ENCODE measurements around the gene FHAD1. TPM values are rescaled to one million over a fixed set of nuclear protein-coding genes. Genes with fewer than 3 reads are reported as not detected.

The FHAD1 gene
- total RNA-seq, 2 experiments from 2014 or later, result not detected

- H3K27me3 Mint-ChIP-seq, result peaks cover 4% of the 10 kb centered on the region
- no peak for DNase-seq
- H3K4me1 Mint-ChIP-seq (ENCODE audit: low read depth), result peaks cover 5% of the 10 kb centered on the region
- Histone ChIP-seq H3K36me3 (ENCODE audit: insufficient read depth, low read length) (no peaks in the 10 kb centered on the region), H3K27me3 (ENCODE audit: control insufficient read depth in 1 of 2, insufficient read depth in 2 of 2, low read length in 2 of 2) (no peaks in the 10 kb centered on the region), H3K9me3 (ENCODE audit: control insufficient read depth in 1 of 2, insufficient read depth in 1 of 2, low read length in 2 of 2) (no peaks in the 10 kb centered on the region), H3K27ac (ENCODE audit: low read depth in 1 of 2, low read length in 2 of 2) (no peak overlapping the region), H3K4me3 (ENCODE audit: low read length) (no peak overlapping the region), H3K4me1 (ENCODE audit: insufficient read depth, low read length) (peaks cover 15% of the 10 kb centered on the region)
- no peak overlapping the region for H3K4me3 Mint-ChIP-seq
- TF ChIP-seq, protein P1, sequence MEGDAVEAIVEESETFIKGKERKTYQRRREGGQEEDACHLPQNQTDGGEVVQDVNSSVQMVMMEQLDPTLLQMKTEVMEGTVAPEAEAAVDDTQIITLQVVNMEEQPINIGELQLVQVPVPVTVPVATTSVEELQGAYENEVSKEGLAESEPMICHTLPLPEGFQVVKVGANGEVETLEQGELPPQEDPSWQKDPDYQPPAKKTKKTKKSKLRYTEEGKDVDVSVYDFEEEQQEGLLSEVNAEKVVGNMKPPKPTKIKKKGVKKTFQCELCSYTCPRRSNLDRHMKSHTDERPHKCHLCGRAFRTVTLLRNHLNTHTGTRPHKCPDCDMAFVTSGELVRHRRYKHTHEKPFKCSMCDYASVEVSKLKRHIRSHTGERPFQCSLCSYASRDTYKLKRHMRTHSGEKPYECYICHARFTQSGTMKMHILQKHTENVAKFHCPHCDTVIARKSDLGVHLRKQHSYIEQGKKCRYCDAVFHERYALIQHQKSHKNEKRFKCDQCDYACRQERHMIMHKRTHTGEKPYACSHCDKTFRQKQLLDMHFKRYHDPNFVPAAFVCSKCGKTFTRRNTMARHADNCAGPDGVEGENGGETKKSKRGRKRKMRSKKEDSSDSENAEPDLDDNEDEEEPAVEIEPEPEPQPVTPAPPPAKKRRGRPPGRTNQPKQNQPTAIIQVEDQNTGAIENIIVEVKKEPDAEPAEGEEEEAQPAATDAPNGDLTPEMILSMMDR (IDR thresholded peaks at IDR 0.05), result no peak
- ATAC-seq (ENCODE audit: poor library complexity), result no peak
- no peaks in the 10 kb centered on the region for H3K9me3 Mint-ChIP-seq
- H3K27ac Mint-ChIP-seq, result no peak overlapping the region
- ChIA-PET POLR2A (no interaction called here), CTCF (no interaction called here)
- H3K36me3 Mint-ChIP-seq (ENCODE audit: low read depth), result no peaks in the 10 kb centered on the region
- intact Hi-C loops (cut with DNase I, micrococcal nuclease), result no loop called here
Observed at GRCh38 chr1:15355968-15356625, 109.1 kb downstream of the FHAD1 start.

DNA sequence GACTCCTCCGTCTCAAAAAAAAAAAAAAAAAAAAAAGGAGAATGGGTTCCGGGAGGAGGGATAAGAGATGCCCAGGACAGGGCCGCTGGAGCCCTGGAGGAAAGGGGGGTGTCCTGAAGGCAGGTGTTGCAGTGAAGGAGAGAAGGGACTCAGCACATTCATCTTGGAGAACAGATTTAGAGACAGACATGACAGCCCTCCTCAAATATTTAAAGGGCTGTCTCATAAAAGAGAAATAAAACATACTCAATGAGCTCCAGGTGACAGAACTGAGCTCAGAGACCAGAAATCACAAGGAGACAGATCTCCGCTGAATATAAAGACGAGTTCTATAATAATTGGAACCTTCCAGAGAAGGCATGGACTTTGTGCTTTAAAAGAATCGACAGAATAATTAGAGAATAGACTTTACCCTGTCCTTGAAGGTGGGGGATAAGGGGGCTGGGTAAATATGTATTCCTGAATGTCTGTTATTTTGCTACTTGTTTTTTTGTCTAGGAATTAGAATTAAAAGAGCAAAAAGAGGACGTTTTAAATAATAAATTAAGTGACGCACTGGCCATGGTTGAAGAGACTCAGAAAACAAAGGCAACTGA lies 110.7 kb downstream of the FHAD1 start:
- Mint-ChIP-seq H3K9me3 (no peaks in the 10 kb centered on the region), H3K27ac (no peak overlapping the region), H3K4me3 (no peak overlapping the region), H3K4me1 (ENCODE audit: low read depth) (no peaks in the 10 kb centered on the region), H3K27me3 (no peaks in the 10 kb centered on the region), H3K36me3 (ENCODE audit: low read depth) (no peaks in the 10 kb centered on the region)
- CTCF ChIA-PET, result no interaction called here
- peaks cover 2% of the 10 kb centered on the region for H3K4me1 ChIP-seq (ENCODE audit: insufficient read depth, low read length)
- DNase-seq, result no peak
- H3K9me3 ChIP-seq (ENCODE audit: control insufficient read depth in 1 of 2, insufficient read depth in 1 of 2, low read length in 2 of 2), result no peaks in the 10 kb centered on the region
- no peak for ATAC-seq (ENCODE audit: poor library complexity)
- POLR2A ChIA-PET, result no interaction called here
- intact Hi-C loops (cut with DNase I, micrococcal nuclease), result no loop called here
- H3K36me3 ChIP-seq (ENCODE audit: insufficient read depth, low read length), result no peaks in the 10 kb centered on the region
- no peaks in the 10 kb centered on the region for H3K27me3 ChIP-seq (ENCODE audit: control insufficient read depth in 1 of 2, insufficient read depth in 2 of 2, low read length in 2 of 2)
- TF ChIP-seq, protein P1 (IDR thresholded peaks at IDR 0.05), result no peak
- H3K4me3 ChIP-seq (ENCODE audit: low read length), result no peak overlapping the region
- H3K27ac ChIP-seq (ENCODE audit: low read depth in 1 of 2, low read length in 2 of 2), result no peak overlapping the region

- no peak overlapping the region for H3K27ac Mint-ChIP-seq
- DNase-seq (no peak), ATAC-seq (ENCODE audit: poor library complexity) (no peak)
- no peak overlapping the region for H3K27ac ChIP-seq (ENCODE audit: low read depth in 1 of 2, low read length in 2 of 2)
- H3K36me3 ChIP-seq (ENCODE audit: insufficient read depth, low read length), result no peaks in the 10 kb centered on the region
- H3K4me1 ChIP-seq (ENCODE audit: insufficient read depth, low read length), result no peaks in the 10 kb centered on the region
- H3K4me3 Mint-ChIP-seq, result no peak overlapping the region
- ChIA-PET POLR2A (no interaction called here), CTCF (no interaction called here)
- H3K36me3 Mint-ChIP-seq (ENCODE audit: low read depth), result no peaks in the 10 kb centered on the region
- H3K27me3 ChIP-seq (ENCODE audit: control insufficient read depth in 1 of 2, insufficient read depth in 2 of 2, low read length in 2 of 2), result no peaks in the 10 kb centered on the region
- no peaks in the 10 kb centered on the region for H3K9me3 ChIP-seq (ENCODE audit: control insufficient read depth in 1 of 2, insufficient read depth in 1 of 2, low read length in 2 of 2)
- no peaks in the 10 kb centered on the region for H3K9me3 Mint-ChIP-seq
- H3K27me3 Mint-ChIP-seq, result no peaks in the 10 kb centered on the region
- H3K4me1 Mint-ChIP-seq (ENCODE audit: low read depth), result no peaks in the 10 kb centered on the region
- intact Hi-C loops (cut with DNase I, micrococcal nuclease), result no loop called here
- no peak overlapping the region for H3K4me3 ChIP-seq (ENCODE audit: low read length)
- TF ChIP-seq, protein P1 (IDR thresholded peaks at IDR 0.05), result no peak
Observed at GRCh38 chr1:15358565-15359133, 111.6 kb downstream of the FHAD1 start.

Data from CD4-positive, alpha-beta T cell (primary cell).